GM12878 (cell line): ENCODE measurements around the gene PHLPP1. TPM values are rescaled to one million over a fixed set of nuclear protein-coding genes. Genes with fewer than 3 reads are reported as not detected.

Source experiments
- E4F1 ChIP-seq: fragments of 450-650 bp; IDR thresholded peaks from 2 replicates; pipeline ENCODE4 v1.6.1; 2018; ENCODE audit warnings: borderline replicate concordance, mild to moderate bottlenecking; ENCODE audit not compliant: partially characterized antibody
- ZBTB11 ChIP-seq: fragments of 450-650 bp; formaldehyde crosslinking; IDR thresholded peaks from 2 replicates; pipeline ENCODE4 v1.5.0; 2022; ENCODE audit warnings: mild to moderate bottlenecking, missing genetic modification characterization
- ZBTB40 ChIP-seq: fragments of 450-650 bp; IDR thresholded peaks from 2 replicates; pipeline ENCODE4 v1.6.1; 2016; ENCODE audit warnings: mild to moderate bottlenecking, moderate library complexity, borderline replicate concordance
- polyA plus RNA-seq, 11 experiments: library from polyadenylated mRNA; depleted of rRNA in 4 of 11; unstranded in 6 of 11; stranded (reverse) in 5 of 11; fragments of >200 nt; fragmentation: Nextera tagmentation in 4 of 11; fragmentation: Illumina TruSeq in 1 of 11; extraction: Ambion mirVana in 4 of 11; extraction: Trizol in 1 of 11; gene quantifications; 1 replicate in 1 of 11; 2 replicates in 10 of 11; pipeline versions ENCODE4 v1.2.1 to v1.2.3, GENCODE V29; 2011 to 2016; ENCODE audit warnings: inconsistent platforms in 2 of 11, missing spikeins in 2 of 11, low read depth in 1 of 11
- total RNA-seq, 4 experiments: library from RNA; depleted of rRNA in 3 of 4; stranded (reverse); fragments of >200 nt in 3 of 4; fragmentation: Illumina TruSeq in 1 of 4; extraction: Trizol in 1 of 4; gene quantifications; 2 replicates each; pipeline versions ENCODE4 v1.2.1 to v1.2.3, GENCODE V29; 2013 to 2021

Gene PHLPP1
- total and polyA plus RNA-seq, 10 of the 15 experiments (the other 5 are each of a cell fraction or from before 2014, with no cell fraction given) = 0.42 to 7.0 (median 1.9) TPM

GRCh38 chr18:63005306-63005705 lies 290.0 kb downstream of the PHLPP1 start (continued):
- TF ChIP-seq ZBTB40 (no peak), ZBTB11 (CRISPR knock-in tag) (no peak), E4F1 (no peak)
